ENCODE data around the gene UBE2E1. TPM values are rescaled to one million over a fixed set of nuclear protein-coding genes. Genes with fewer than 3 reads are reported as not detected.

UBE2E1 gene
- total RNA-seq, 2 experiments from 2014 or later = 73.9 to 74.9 TPM

- Mint-ChIP-seq H3K36me3 (peaks cover 35% of the 10 kb centered on the region), H3K27ac (peak overlapping the region; percentile 93), H3K4me1 (peaks cover 54% of the 10 kb centered on the region), H3K4me3 (peak overlapping the region; percentile 94), H3K27me3 (peaks cover 12% of the 10 kb centered on the region), H3K9me3 (no peaks in the 10 kb centered on the region)
- DNase-seq = no peak
Observed at GRCh38 chr3:23807424-23808015, 1.8 kb downstream of the UBE2E1 start.

GRCh38 chr3:23808525-23808924 is 2.8 kb downstream of the UBE2E1 start:
- H3K27ac Mint-ChIP-seq = peak overlapping the region; percentile 7
- peaks cover 40% of the 10 kb centered on the region for H3K36me3 Mint-ChIP-seq
- H3K4me1 Mint-ChIP-seq = peaks cover 58% of the 10 kb centered on the region
- peak overlapping the region; percentile 94 for H3K4me3 Mint-ChIP-seq
- H3K9me3 Mint-ChIP-seq = no peaks in the 10 kb centered on the region
- DNase-seq = no peak
- peaks cover 6% of the 10 kb centered on the region for H3K27me3 Mint-ChIP-seq

- Mint-ChIP-seq H3K4me3 (peak overlapping the region; percentile 94), H3K4me1 (peaks cover 58% of the 10 kb centered on the region)
- DNase-seq = peak; percentile 19
Observed at GRCh38 chr3:23809294-23809693, 3.5 kb downstream of the UBE2E1 start.

GRCh38 chr3:23809840-23810342 is 4.1 kb downstream of the UBE2E1 start:
- no peaks in the 10 kb centered on the region for H3K9me3 Mint-ChIP-seq
- peaks cover 58% of the 10 kb centered on the region for H3K4me1 Mint-ChIP-seq
- H3K4me3 Mint-ChIP-seq = peak overlapping the region; percentile 94
- DNase-seq = no peak
- H3K36me3 Mint-ChIP-seq = peaks cover 40% of the 10 kb centered on the region
- peaks cover 6% of the 10 kb centered on the region for H3K27me3 Mint-ChIP-seq
- peak overlapping the region; percentile 98 for H3K27ac Mint-ChIP-seq

More at GRCh38 chr3:23809294-23809693, 3.5 kb downstream of the UBE2E1 start:
- Mint-ChIP-seq H3K27ac (peak overlapping the region; percentile 98), H3K36me3 (peaks cover 40% of the 10 kb centered on the region), H3K9me3 (no peaks in the 10 kb centered on the region), H3K27me3 (peaks cover 6% of the 10 kb centered on the region)

- Mint-ChIP-seq H3K27me3 (peaks cover under 1% of the 10 kb centered on the region), H3K27ac (peak overlapping the region; percentile 98), H3K4me3 (peak overlapping the region; percentile 94), H3K4me1 (peaks cover 59% of the 10 kb centered on the region), H3K9me3 (no peaks in the 10 kb centered on the region), H3K36me3 (peaks cover 43% of the 10 kb centered on the region)
- DNase-seq = peak; percentile 45
Observed at GRCh38 chr3:23810343-23811184, 4.8 kb downstream of the UBE2E1 start.

- peaks cover 43% of the 10 kb centered on the region for H3K36me3 Mint-ChIP-seq
- peaks cover 62% of the 10 kb centered on the region for H3K4me1 Mint-ChIP-seq
- no peak for DNase-seq
- H3K9me3 Mint-ChIP-seq = no peaks in the 10 kb centered on the region
- peak overlapping the region; percentile 93 for H3K27ac Mint-ChIP-seq
- H3K4me3 Mint-ChIP-seq = peak overlapping the region; percentile 87
- H3K27me3 Mint-ChIP-seq = no peaks in the 10 kb centered on the region
Observed at GRCh38 chr3:23811185-23811527, 5.4 kb downstream of the UBE2E1 start.

GRCh38 chr3:23811919-23812318 is 6.2 kb downstream of the UBE2E1 start:
- H3K9me3 Mint-ChIP-seq = no peaks in the 10 kb centered on the region
- H3K36me3 Mint-ChIP-seq = peaks cover 41% of the 10 kb centered on the region
- DNase-seq = no peak
- H3K4me1 Mint-ChIP-seq = peaks cover 62% of the 10 kb centered on the region
- peak overlapping the region; percentile 65 for H3K27ac Mint-ChIP-seq
- H3K27me3 Mint-ChIP-seq = no peaks in the 10 kb centered on the region
- H3K4me3 Mint-ChIP-seq = peak overlapping the region; percentile 87

GRCh38 chr3:23815879-23816278 is 10.1 kb downstream of the UBE2E1 start:
- Mint-ChIP-seq H3K4me1 (peaks cover 43% of the 10 kb centered on the region), H3K27me3 (no peaks in the 10 kb centered on the region), H3K36me3 (peaks cover 30% of the 10 kb centered on the region), H3K9me3 (no peaks in the 10 kb centered on the region), H3K4me3 (no peak overlapping the region), H3K27ac (no peak overlapping the region)
- DNase-seq = no peak

GRCh38 chr3:23816721-23817120 is 11.0 kb downstream of the UBE2E1 start:
- Mint-ChIP-seq H3K4me3 (no peak overlapping the region), H3K4me1 (peaks cover 45% of the 10 kb centered on the region), H3K36me3 (peaks cover 31% of the 10 kb centered on the region), H3K27ac (no peak overlapping the region), H3K27me3 (no peaks in the 10 kb centered on the region), H3K9me3 (no peaks in the 10 kb centered on the region)
- no peak for DNase-seq

- Mint-ChIP-seq H3K27me3 (no peaks in the 10 kb centered on the region), H3K4me3 (no peak overlapping the region), H3K4me1 (peaks cover 40% of the 10 kb centered on the region), H3K27ac (no peak overlapping the region), H3K9me3 (no peaks in the 10 kb centered on the region), H3K36me3 (peaks cover 28% of the 10 kb centered on the region)
- no peak for DNase-seq
Observed at GRCh38 chr3:23817508-23818223, 11.9 kb downstream of the UBE2E1 start.

GRCh38 chr3:23819599-23820360 is 14.0 kb downstream of the UBE2E1 start:
- Mint-ChIP-seq H3K36me3 (peaks cover 28% of the 10 kb centered on the region), H3K4me1 (peaks cover 50% of the 10 kb centered on the region)

GRCh38 chr3:23820888-23821287 is 15.1 kb downstream of the UBE2E1 start:
- H3K4me3 Mint-ChIP-seq = no peak overlapping the region
- H3K9me3 Mint-ChIP-seq = no peaks in the 10 kb centered on the region
- peaks cover 26% of the 10 kb centered on the region for H3K36me3 Mint-ChIP-seq
- DNase-seq = no peak
- no peaks in the 10 kb centered on the region for H3K27me3 Mint-ChIP-seq
- no peak overlapping the region for H3K27ac Mint-ChIP-seq
- peaks cover 49% of the 10 kb centered on the region for H3K4me1 Mint-ChIP-seq

More at GRCh38 chr3:23819599-23820360, 14.0 kb downstream of the UBE2E1 start:
- Mint-ChIP-seq H3K4me3 (no peak overlapping the region), H3K9me3 (no peaks in the 10 kb centered on the region), H3K27me3 (no peaks in the 10 kb centered on the region), H3K27ac (no peak overlapping the region)
- no peak for DNase-seq

GRCh38 chr3:23821858-23822257 is 16.1 kb downstream of the UBE2E1 start:
- H3K27me3 Mint-ChIP-seq = no peaks in the 10 kb centered on the region
- no peak overlapping the region for H3K27ac Mint-ChIP-seq
- H3K4me1 Mint-ChIP-seq = peaks cover 55% of the 10 kb centered on the region
- DNase-seq = no peak
- H3K4me3 Mint-ChIP-seq = no peak overlapping the region
- H3K36me3 Mint-ChIP-seq = peaks cover 26% of the 10 kb centered on the region
- H3K9me3 Mint-ChIP-seq = no peaks in the 10 kb centered on the region

GRCh38 chr3:23822559-23822958 is 16.8 kb downstream of the UBE2E1 start:
- Mint-ChIP-seq H3K4me1 (peaks cover 55% of the 10 kb centered on the region), H3K4me3 (no peak overlapping the region), H3K27me3 (no peaks in the 10 kb centered on the region), H3K9me3 (no peaks in the 10 kb centered on the region), H3K27ac (no peak overlapping the region), H3K36me3 (peaks cover 25% of the 10 kb centered on the region)
- DNase-seq = no peak
